Sigmoid colon (tissue), 7 donors: ENCODE results near the gene RNASE7. TPM values are rescaled to one million over a fixed set of nuclear protein-coding genes. Genes with fewer than 3 reads are reported as not detected.

Experiments
- DNase-seq: peaks from one replicate; pipeline ENCODE4 v3.0.0-alpha.2; 2019
- H3K27ac ChIP-seq, 4 donors: fragments of 200-600 bp; sonication (generic); one replicate each; pipeline ENCODE4 v1.5.1; 2016 to 2019; ENCODE audit warnings: mild to moderate bottlenecking in 1 of 4
- H3K27me3 ChIP-seq, 3 donors: fragments of 200-600 bp; sonication (generic); one replicate each; pipeline ENCODE4 v1.5.1; 2019; ENCODE audit warnings: mild to moderate bottlenecking in 1 of 3
- H3K36me3 ChIP-seq, 4 donors: fragments of 200-600 bp; sonication (generic); one replicate each; pipeline ENCODE4 v1.5.1; 2016 to 2019
- H3K4me1 ChIP-seq, 4 donors: fragments of 200-600 bp; sonication (generic); one replicate each; pipeline ENCODE4 v1.5.1; 2017 to 2019
- H3K4me3 ChIP-seq, 4 donors: fragments of 200-600 bp; sonication (generic); one replicate each; pipeline ENCODE4 v1.5.1; 2017 to 2019; ENCODE audit warnings: mild to moderate bottlenecking in 2 of 4, moderate library complexity in 1 of 4
- H3K9me3 ChIP-seq, 4 donors: fragments of 200-600 bp in 3 of 4; sonication (generic) in 3 of 4; one replicate each; pipeline versions ENCODE4 v1.5.1 to v1.6.1; 2013 to 2019
- EP300 ChIP-seq, 4 donors: sonication (generic); formaldehyde crosslinking; IDR thresholded peaks; one replicate each; pipeline ENCODE4 v1.6.1; 2017; ENCODE audit warnings: antibody characterized with exemption in 4 of 4
- POLR2A ChIP-seq, 2 donors: fragments of 450-650 bp; IDR thresholded peaks; one replicate each; pipeline ENCODE4 v1.6.1; 2016; ENCODE audit warnings: antibody characterized with exemption in 2 of 2, mild to moderate bottlenecking in 2 of 2, moderate library complexity in 2 of 2
- POLR2AphosphoS5 ChIP-seq, 4 donors: sonication (generic); formaldehyde crosslinking; IDR thresholded peaks; one replicate each; pipeline ENCODE4 v1.6.1; 2017; ENCODE audit warnings: antibody characterized with exemption in 4 of 4
- WGBS, 2 donors: extraction: QIAGEN DNeasy Blood & Tissue Kit; methylation state at CpG; one replicate each; pipeline ENCODE4 v1.1.7; 2013; 5-methylcytosine and 5-hydroxymethylcytosine counted together
- intact Hi-C: fragments of 100-400 bp; cut with DNase I; formaldehyde crosslinking; loops from one replicate; pipeline ENCODE4 v1.15.1; 2023
- polyA plus RNA-seq, 3 donors: library from polyadenylated mRNA; stranded (reverse); fragments of 200-250 nt; gene quantifications; one replicate each; pipeline ENCODE4 v1.2.3, GENCODE V29; 2013
- total RNA-seq, 4 donors: library from RNA; depleted of rRNA; stranded (reverse); fragments of >200 nt; gene quantifications; one replicate each; pipeline ENCODE4 v1.1.0, GENCODE V29; 2016
- TF ChIP-seq, protein P1 (sequence below), 4 experiments: fragments of 450-650 bp in 3 of 4; fragments of 200-600 bp in 1 of 4; IDR thresholded peaks; one replicate each; pipeline ENCODE4 v1.5.1; 2016 to 2019; ENCODE audit warnings: antibody characterized with exemption in 4 of 4, mild to moderate bottlenecking in 3 of 4, moderate library complexity in 2 of 4
- donor health status: healthy with polysubstance abuse.
- donor health status: Bipolar disorder and iron deficiency.
- donor health status: healthy.

The RNASE7 gene
- total and polyA plus RNA-seq, 7 donors, result 0.10 TPM; not detected in 6

DNA sequence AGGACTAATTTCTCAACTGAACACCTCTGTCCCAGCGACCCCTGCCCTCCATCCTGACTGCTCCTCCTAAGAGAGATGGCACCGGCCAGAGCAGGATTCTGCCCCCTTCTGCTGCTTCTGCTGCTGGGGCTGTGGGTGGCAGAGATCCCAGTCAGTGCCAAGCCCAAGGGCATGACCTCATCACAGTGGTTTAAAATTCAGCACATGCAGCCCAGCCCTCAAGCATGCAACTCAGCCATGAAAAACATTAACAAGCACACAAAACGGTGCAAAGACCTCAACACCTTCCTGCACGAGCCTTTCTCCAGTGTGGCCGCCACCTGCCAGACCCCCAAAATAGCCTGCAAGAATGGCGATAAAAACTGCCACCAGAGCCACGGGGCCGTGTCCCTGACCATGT is 756 bp downstream of the RNASE7 start:
- Histone ChIP-seq H3K4me1 (peaks cover 0 to 37% (median 26%) of the 10 kb centered on the region in 4 donors), H3K9me3 (no peaks in the 10 kb centered on the region), H3K27me3 (no peaks in the 10 kb centered on the region), H3K36me3 (no peaks in the 10 kb centered on the region), H3K4me3 (no peak overlapping the region), H3K27ac (no peak overlapping the region)
- WGBS, 2 donors, result 57 to 58% methylated on average over 8 of the region's 8 CpGs
- intact Hi-C loops, result loop anchor here (5.0 kb wide), 1 partner anchor 71 kb away; no protein-coding TSS in a partner anchor
- no peak for DNase-seq
- TF ChIP-seq, protein P1, sequence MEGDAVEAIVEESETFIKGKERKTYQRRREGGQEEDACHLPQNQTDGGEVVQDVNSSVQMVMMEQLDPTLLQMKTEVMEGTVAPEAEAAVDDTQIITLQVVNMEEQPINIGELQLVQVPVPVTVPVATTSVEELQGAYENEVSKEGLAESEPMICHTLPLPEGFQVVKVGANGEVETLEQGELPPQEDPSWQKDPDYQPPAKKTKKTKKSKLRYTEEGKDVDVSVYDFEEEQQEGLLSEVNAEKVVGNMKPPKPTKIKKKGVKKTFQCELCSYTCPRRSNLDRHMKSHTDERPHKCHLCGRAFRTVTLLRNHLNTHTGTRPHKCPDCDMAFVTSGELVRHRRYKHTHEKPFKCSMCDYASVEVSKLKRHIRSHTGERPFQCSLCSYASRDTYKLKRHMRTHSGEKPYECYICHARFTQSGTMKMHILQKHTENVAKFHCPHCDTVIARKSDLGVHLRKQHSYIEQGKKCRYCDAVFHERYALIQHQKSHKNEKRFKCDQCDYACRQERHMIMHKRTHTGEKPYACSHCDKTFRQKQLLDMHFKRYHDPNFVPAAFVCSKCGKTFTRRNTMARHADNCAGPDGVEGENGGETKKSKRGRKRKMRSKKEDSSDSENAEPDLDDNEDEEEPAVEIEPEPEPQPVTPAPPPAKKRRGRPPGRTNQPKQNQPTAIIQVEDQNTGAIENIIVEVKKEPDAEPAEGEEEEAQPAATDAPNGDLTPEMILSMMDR (IDR thresholded peaks at IDR 0.05), result no peak
- TF ChIP-seq EP300 (IDR thresholded peaks at IDR 0.05) (no peak), POLR2A (IDR thresholded peaks at IDR 0.05) (no peak), POLR2AphosphoS5 (IDR thresholded peaks at IDR 0.05) (no peak)

DNA sequence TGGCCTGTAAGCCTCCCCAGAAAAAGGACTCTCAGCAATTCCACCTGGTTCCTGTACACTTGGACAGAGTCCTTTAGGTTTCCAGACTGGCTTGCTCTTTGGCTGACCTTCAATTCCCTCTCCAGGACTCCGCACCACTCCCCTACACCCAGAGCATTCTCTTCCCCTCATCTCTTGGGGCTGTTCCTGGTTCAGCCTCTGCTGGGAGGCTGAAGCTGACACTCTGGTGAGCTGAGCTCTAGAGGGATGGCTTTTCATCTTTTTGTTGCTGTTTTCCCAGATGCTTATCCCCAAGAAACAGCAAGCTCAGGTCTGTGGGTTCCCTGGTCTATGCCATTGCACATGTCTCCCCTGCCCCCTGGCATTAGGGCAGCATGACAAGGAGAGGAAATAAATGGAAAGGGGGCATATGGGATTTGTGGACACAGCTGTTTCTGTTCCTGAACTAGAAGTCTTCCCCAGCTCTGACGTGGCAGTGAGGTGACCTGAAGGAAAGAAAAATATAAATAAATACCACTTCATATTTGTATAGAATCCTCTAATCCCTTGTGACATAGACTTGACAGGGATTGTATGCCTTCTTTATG is 1.3 kb downstream of the RNASE7 start:
- Histone ChIP-seq H3K4me3 (no peak overlapping the region), H3K27me3 (no peaks in the 10 kb centered on the region), H3K27ac (no peak overlapping the region), H3K9me3 (no peaks in the 10 kb centered on the region), H3K36me3 (no peaks in the 10 kb centered on the region), H3K4me1 (peaks cover 0 to 31% (median 21%) of the 10 kb centered on the region in 4 donors)
- 38 to 56% methylated on average over 2 of the region's 2 CpGs for WGBS, 2 donors
- no peak for TF ChIP-seq POLR2A (IDR thresholded peaks at IDR 0.05)
- TF ChIP-seq, protein P1 (IDR thresholded peaks at IDR 0.05), result no peak
- no peak for TF ChIP-seq POLR2AphosphoS5 (IDR thresholded peaks at IDR 0.05)
- no peak for TF ChIP-seq EP300 (IDR thresholded peaks at IDR 0.05)
- intact Hi-C loops, result loop anchor here (5.0 kb wide), 1 partner anchor 71 kb away; no protein-coding TSS in a partner anchor
- no peak for DNase-seq

DNA sequence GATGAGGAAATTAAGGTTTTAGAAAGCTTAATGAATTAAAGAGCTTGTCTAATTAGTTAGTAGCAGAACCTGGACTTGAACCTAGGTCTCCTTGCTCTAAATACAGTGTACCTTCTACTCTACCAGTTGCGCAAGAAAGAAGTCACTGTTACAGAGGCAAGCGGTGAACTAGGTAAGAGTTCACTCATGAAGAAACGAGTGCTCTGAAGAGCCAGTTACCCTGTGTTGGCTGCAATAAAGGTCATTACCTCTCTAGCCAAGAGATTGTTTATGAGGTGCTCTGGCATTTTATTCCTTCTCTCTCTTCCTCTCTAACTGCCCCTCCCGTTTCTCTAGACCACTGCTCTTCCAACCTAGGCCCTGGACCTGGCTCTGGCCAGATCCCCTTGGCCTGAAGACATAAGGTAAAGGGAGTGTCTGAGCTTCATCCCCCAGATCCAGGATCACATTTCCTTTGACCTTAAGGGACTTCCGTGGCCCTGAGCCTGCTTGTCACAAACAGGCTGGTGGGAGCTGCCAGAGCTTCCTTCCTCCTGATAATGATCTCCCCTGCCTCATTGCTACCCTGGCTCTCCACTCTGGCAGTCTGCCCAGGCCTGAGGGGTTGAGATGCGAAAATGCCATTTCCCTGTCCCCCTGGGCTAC is 1.9 kb downstream of the RNASE7 start:
- no peaks in the 10 kb centered on the region for H3K36me3 ChIP-seq
- peaks cover 0 to 25% (median 16%) of the 10 kb centered on the region in 4 donors for H3K4me1 ChIP-seq
- H3K27ac ChIP-seq, result no peak overlapping the region
- TF ChIP-seq POLR2A (IDR thresholded peaks at IDR 0.05), result no peak
- no peak for TF ChIP-seq POLR2AphosphoS5 (IDR thresholded peaks at IDR 0.05)
- no peak for TF ChIP-seq EP300 (IDR thresholded peaks at IDR 0.05)
- TF ChIP-seq, protein P1 (IDR thresholded peaks at IDR 0.05), result no peak
- DNase-seq, result no peak
- H3K9me3 ChIP-seq, result no peaks in the 10 kb centered on the region
- no peak overlapping the region for H3K4me3 ChIP-seq
- 23 to 37% methylated on average over 6 of the region's 6 CpGs for WGBS, 2 donors
- intact Hi-C loops, result loop anchor here (5.0 kb wide), 1 partner anchor 72 kb away; no protein-coding TSS in a partner anchor
- no peaks in the 10 kb centered on the region for H3K27me3 ChIP-seq

DNA sequence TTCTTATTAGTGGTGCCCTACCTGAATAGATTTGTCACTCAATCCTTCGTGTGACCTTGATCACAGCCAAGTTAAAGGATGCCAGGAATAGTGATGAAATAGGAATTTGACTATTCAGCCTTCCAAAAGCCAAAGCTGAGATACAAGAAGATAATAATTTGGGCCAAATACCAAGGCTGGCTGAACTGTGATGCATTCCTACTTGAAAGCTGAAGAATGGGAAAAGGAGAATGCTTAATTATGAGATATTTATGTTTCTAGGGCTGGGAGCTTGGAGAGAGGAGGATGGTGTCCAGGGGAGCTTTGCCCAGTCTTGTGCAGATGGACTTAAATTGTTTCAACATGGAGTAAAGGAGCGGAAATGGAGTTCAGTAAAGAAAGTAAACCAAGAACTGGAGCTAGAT is 5.2 kb downstream of the RNASE7 start:
- Histone ChIP-seq H3K27me3 (no peaks in the 10 kb centered on the region), H3K27ac (no peak overlapping the region), H3K4me3 (no peak overlapping the region), H3K4me1 (peaks cover 0 to 14% (median 6%) of the 10 kb centered on the region in 4 donors), H3K9me3 (no peaks in the 10 kb centered on the region), H3K36me3 (no peaks in the 10 kb centered on the region)
- DNase-seq, result no peak
- TF ChIP-seq POLR2AphosphoS5 (IDR thresholded peaks at IDR 0.05) (no peak), EP300 (IDR thresholded peaks at IDR 0.05) (no peak), POLR2A (IDR thresholded peaks at IDR 0.05) (no peak)
- TF ChIP-seq, protein P1 (IDR thresholded peaks at IDR 0.05), result no peak
- WGBS, 2 donors, result 56 to 92% methylated on average over 2 of the region's 2 CpGs
- intact Hi-C loops, result no loop called here
